TTC549 (cell line): ENCODE data around the gene SERTAD3.
"Not testable (repeated sequence)": the region's sequence is repeated elsewhere in the genome, so short reads cannot be mapped to it uniquely, and the experiment has no call there.

ENCODE experiments used
- FAIRE-seq: peaks from 2 replicates; lab custom pipeline; 2012; peaks lifted over from hg19 to GRCh38; lab: Jason Lieb, UNC

Gene SERTAD3

GRCh38 chr19:40444000-40444824, at the start of gene SERTAD3:
SERTAD3 (minus strand) TSS chr19:40444335; CDS start chr19:40442080, 2,255 bp downstream.
- no peak for FAIRE-seq

- FAIRE-seq = no peak
Measured at GRCh38 chr19:40493778-40494177, 49.6 kb upstream of the SERTAD3 start.

GRCh38 chr19:40492274-40492673, 48.1 kb upstream of the SERTAD3 start:
- no peak for FAIRE-seq

GRCh38 chr19:40489882-40490230, 45.7 kb upstream of the SERTAD3 start:
- FAIRE-seq = no peak

GRCh38 chr19:40486017-40486416, 41.9 kb upstream of the SERTAD3 start:
- no peak for FAIRE-seq

- FAIRE-seq = not testable (repeated sequence)
Measured at GRCh38 chr19:40475878-40476644, 31.9 kb upstream of the SERTAD3 start.

GRCh38 chr19:40474737-40475136, 30.6 kb upstream of the SERTAD3 start:
- no peak for FAIRE-seq

GRCh38 chr19:40472516-40472915, 28.4 kb upstream of the SERTAD3 start:
- FAIRE-seq = no peak

GRCh38 chr19:40471111-40471510, 27.0 kb upstream of the SERTAD3 start:
- FAIRE-seq = no peak

- no peak for FAIRE-seq
Measured at GRCh38 chr19:40469011-40469410, 24.9 kb upstream of the SERTAD3 start.

GRCh38 chr19:40466985-40467734, 23.0 kb upstream of the SERTAD3 start, which contains the start of gene SPTBN4:
SPTBN4 (plus strand) TSS chr19:40467001; CDS start chr19:40472622, 5,621 bp downstream.
- FAIRE-seq = no peak

- no peak for FAIRE-seq
Measured at GRCh38 chr19:40466219-40466984, 22.3 kb upstream of the SERTAD3 start.

- FAIRE-seq = peak; percentile 88
Measured at GRCh38 chr19:40465557-40466218, 21.6 kb upstream of the SERTAD3 start, which contains the start of gene BLVRB. BLVRB (minus strand) TSS chr19:40465745; CDS start chr19:40465688, 57 bp downstream.

- no peak for FAIRE-seq
Measured at GRCh38 chr19:40465025-40465556, 21.0 kb upstream of the SERTAD3 start.

GRCh38 chr19:40464059-40465024, 20.2 kb upstream of the SERTAD3 start:
- FAIRE-seq = no peak

- FAIRE-seq = not testable (repeated sequence)
Measured at GRCh38 chr19:40463587-40464037, 19.5 kb upstream of the SERTAD3 start.

- no peak for FAIRE-seq
Measured at GRCh38 chr19:40461669-40462221, 17.6 kb upstream of the SERTAD3 start.

GRCh38 chr19:40460185-40460584, 16.1 kb upstream of the SERTAD3 start:
- FAIRE-seq = no peak

- FAIRE-seq = no peak
Measured at GRCh38 chr19:40458597-40458974, 14.5 kb upstream of the SERTAD3 start.
